Measurements from ENCODE around the gene PAPPA.

PAPPA gene

DNA sequence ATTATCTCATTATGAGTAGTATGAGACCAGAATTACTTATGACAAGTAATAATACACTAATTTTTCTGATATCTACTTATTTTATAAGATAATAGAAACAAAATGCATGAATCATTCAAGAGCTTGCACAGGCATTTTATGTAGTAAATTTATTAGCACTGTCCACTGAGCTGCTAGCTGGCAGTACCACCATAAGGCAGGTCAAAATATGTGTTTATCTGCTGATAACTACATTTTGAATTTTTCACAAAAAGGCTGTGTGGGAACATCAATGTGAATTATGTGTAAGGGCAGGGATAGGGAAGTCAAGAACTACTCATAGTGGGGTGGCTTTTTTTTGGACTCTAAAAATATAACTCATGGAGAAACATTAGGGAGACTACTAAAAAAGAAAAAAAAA lies 249.6 kb downstream of the PAPPA start:
- TF ChIP-seq, protein P1, sequence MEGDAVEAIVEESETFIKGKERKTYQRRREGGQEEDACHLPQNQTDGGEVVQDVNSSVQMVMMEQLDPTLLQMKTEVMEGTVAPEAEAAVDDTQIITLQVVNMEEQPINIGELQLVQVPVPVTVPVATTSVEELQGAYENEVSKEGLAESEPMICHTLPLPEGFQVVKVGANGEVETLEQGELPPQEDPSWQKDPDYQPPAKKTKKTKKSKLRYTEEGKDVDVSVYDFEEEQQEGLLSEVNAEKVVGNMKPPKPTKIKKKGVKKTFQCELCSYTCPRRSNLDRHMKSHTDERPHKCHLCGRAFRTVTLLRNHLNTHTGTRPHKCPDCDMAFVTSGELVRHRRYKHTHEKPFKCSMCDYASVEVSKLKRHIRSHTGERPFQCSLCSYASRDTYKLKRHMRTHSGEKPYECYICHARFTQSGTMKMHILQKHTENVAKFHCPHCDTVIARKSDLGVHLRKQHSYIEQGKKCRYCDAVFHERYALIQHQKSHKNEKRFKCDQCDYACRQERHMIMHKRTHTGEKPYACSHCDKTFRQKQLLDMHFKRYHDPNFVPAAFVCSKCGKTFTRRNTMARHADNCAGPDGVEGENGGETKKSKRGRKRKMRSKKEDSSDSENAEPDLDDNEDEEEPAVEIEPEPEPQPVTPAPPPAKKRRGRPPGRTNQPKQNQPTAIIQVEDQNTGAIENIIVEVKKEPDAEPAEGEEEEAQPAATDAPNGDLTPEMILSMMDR (conservative IDR thresholded peaks at IDR 0.05; ENCODE audit: low read depth, low read length), result no peak
- no peak for DNase-seq (ENCODE audit: low read depth)
- H3K4me3 ChIP-seq (ENCODE audit: low read depth, low read length), result no peak overlapping the region

DNA sequence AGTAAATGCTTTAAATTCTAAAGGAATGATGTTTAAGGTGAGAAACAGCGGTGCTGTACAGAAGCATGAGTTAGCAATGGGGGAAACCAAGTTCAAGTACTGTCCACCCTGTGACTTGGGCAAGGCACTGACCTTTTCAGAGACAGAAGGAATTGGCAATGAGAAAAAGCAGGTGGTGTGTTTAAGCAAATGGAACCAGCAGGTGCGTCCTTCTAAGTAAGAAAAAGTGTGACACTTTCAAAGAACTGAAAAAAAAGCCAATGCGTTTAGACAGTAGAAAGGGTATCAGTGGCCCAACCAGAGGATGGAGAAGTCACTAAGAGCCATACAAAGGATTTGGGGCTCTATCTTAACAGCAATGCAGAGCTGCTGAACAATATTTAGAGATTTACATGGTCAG lies 250.6 kb downstream of the PAPPA start:
- H3K4me3 ChIP-seq (ENCODE audit: low read depth, low read length), result no peak overlapping the region
- DNase-seq (ENCODE audit: low read depth), result no peak
- TF ChIP-seq, protein P1 (conservative IDR thresholded peaks at IDR 0.05; ENCODE audit: low read depth, low read length), result no peak

DNA sequence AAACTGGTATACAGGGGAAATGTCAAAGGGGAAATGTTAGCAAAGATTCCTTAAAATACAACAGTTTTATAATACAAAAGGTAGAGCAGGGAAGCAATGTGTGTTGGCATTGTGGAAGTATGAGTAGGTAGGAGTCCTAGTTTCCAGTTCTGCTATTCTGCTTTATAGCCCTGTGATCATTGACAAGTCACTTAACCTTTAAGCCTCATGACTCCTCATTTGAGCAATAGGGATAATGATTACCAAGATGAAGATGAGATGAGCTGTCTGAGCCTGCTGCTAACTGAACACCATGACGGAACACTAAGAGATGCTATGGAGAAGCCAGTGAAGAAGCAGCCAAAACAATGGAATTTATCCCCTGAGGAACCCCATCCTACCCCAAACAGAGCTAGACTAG lies 251.7 kb downstream of the PAPPA start:
- TF ChIP-seq, protein P1 (conservative IDR thresholded peaks at IDR 0.05; ENCODE audit: low read depth, low read length), result no peak
- no peak overlapping the region for H3K4me3 ChIP-seq (ENCODE audit: low read depth, low read length)
- no peak for DNase-seq (ENCODE audit: low read depth)

DNA sequence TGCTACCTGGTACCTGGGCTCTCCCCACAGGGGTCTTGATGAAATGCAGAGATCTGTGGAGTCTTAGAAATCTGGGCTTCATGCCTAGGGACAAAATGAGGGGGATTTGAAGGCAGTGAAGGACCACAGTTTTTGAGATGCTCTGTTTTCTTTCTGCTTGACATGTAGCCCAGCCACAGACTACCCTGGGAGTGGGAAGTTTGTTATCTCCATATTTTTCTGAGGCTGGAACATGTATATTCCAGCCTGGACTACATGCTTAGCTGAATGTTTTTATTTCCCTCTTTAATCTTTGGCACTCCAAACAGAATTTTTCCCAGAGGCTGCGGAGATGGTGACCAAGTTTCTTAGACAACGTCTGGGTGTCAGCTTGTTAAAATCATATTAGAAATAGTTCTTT lies 252.9 kb downstream of the PAPPA start:
- DNase-seq (ENCODE audit: low read depth), result no peak

DNA sequence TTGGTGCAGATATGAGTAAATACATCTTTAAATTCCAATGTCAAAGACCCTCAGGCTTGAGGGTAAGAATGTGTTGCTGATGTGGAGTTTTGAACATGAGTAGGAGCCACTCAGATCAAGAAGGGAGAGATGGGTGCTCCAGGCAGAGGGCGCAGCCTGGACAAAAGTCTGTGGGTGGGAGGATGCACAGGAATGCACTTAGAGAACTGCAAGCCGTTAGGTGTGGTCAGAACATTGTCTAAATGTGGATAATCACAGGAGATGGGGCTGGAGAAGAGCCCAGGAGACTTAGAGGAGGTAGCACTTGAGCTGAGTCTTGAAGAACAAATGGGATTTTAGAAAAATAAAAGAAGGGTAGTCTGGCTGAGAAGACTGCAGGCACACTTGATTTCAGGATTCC lies 255.5 kb downstream of the PAPPA start:
- DNase-seq (ENCODE audit: low read depth), result no peak
- no peak overlapping the region for H3K4me3 ChIP-seq (ENCODE audit: low read depth, low read length)
- TF ChIP-seq, protein P1 (conservative IDR thresholded peaks at IDR 0.05; ENCODE audit: low read depth, low read length), result no peak

More for the DNA sequence above, 252.9 kb downstream of the PAPPA start:
- TF ChIP-seq, protein P1 (conservative IDR thresholded peaks at IDR 0.05; ENCODE audit: low read depth, low read length), result no peak
- no peak overlapping the region for H3K4me3 ChIP-seq (ENCODE audit: low read depth, low read length)

DNA sequence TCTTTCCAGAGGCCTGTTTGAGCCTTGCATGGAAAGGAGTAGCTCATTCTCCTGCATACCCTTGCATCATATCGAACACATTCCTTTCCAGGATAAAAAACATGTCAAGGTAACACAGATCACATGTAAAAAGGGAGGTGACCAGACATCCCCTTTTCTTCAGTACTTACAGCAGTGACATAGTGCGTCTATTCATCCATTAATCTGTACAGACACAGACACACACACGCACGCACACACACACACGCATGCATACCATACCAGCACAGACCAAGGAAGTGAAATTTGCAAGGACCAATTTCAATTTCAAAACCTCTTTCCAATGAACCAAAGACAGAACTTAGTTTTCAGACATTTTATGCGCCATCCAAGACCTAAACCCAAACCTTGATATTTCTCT lies 256.0 kb downstream of the PAPPA start:
- no peak for DNase-seq (ENCODE audit: low read depth)
- TF ChIP-seq, protein P1 (conservative IDR thresholded peaks at IDR 0.05; ENCODE audit: low read depth, low read length), result no peak
- no peak overlapping the region for H3K4me3 ChIP-seq (ENCODE audit: low read depth, low read length)

DNA sequence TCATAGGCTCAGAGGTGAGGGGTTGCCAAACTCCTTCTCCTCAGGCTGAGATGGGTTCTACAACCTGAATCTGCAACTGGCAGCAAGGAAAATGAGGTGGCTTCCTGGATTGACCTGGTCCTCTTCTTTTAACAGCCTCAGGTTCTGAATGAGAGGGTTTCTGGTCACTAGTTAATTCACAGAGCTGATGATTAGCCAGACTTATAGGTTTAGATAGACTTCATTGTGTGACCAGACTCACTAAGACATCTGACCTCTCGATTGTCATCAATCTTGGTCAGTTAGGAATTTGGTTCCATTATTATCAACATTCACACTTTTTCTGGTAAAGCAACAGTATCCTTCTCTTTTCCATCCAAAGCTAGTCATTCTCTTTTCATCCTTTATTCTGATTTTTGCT lies 257.9 kb downstream of the PAPPA start:
- H3K4me3 ChIP-seq (ENCODE audit: low read depth, low read length), result no peak overlapping the region
- TF ChIP-seq, protein P1 (conservative IDR thresholded peaks at IDR 0.05; ENCODE audit: low read depth, low read length), result no peak
- no peak for DNase-seq (ENCODE audit: low read depth)

Data from choroid plexus epithelial cell (primary cell).